ENCODE results near the gene MAP3K5.

The MAP3K5 gene

DNA sequence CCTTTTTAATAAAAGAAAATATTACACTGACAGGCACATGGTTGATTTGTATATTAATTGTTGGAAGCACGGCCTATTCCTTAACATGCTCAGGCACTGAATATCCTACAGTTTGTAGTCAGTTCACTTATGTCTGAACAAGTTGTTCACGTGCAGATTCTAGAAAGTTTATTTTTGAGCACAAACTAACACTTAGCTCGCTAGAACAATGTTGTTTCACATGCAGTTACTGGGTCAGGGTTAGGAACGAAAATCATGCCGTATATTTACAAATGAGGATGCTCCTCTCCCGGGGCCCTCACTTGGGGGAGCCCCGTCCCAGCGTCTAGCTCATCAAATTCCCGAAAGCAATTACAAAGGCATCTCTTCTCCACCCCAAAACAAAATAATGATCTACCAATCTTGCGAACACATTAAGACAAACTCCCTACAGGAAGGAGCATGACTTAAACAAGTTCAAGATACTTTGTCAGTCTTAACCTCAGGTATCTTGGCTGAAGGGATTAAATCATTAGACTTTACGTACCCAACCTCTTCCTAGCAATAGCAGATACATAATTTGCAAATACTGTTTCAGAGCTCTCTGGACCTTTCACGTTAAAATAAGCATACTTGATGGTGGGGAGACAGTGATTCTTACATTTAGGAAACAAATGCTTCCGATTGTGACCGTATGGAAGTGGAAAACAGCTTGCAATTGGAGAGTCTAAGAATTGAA, 243.5 kb downstream of the MAP3K5 start:
- no peak for DNase-seq (ENCODE audit: low read depth in 2 of 2, low spot score in 1 of 2)

DNA sequence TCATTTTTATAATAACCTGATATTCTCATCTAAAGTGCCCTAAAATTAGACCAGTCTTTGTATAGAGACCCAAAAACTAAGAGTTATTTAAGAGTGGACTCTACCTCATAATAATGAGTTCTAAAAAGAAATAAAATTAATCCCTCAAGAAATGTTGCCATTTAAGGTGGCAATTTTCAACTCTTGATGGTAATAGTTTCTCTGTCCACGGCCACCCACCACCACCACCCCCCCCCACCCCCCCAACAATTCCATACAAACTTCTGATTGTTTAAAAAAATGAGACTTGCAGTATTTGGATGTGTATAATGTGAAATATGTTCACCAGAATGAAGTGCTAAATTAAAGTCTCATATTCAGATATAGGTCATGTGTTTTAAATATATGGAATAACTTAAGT, 244.4 kb downstream of the MAP3K5 start:
- no peak for DNase-seq (ENCODE audit: low read depth in 2 of 2, low spot score in 1 of 2)

DNA sequence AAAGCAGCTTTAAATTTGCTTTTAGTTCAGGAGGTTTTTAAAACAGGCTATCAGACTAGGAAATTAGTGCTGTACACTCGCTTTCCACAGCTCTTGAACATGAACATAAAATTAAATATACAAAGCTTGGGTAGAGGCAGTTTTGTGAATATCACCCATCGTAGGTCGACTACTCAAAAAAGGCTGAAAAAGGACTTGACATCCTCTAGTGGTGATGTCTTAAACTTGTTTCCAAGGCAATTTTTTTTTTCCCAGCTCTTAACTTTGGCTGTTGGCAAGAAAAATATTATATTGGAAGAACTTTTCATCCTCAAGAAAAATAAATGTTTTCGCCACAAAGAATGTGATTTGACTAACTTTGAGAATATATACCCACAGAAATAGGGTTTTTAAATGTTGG, 244.9 kb downstream of the MAP3K5 start:
- DNase-seq (ENCODE audit: low read depth in 2 of 2, low spot score in 1 of 2): no peak

GRCh38 chr6:136546331-136546730, 245.9 kb downstream of the MAP3K5 start:
- no peak for DNase-seq (ENCODE audit: low read depth in 2 of 2, low spot score in 1 of 2)

GRCh38 chr6:136544326-136544725, 248.0 kb downstream of the MAP3K5 start:
- no peak for DNase-seq (ENCODE audit: low read depth in 2 of 2, low spot score in 1 of 2)

- DNase-seq (ENCODE audit: low read depth in 2 of 2, low spot score in 1 of 2): no peak
Observed at GRCh38 chr6:136541395-136541794, 250.9 kb downstream of the MAP3K5 start.

GRCh38 chr6:136539967-136540652, 252.2 kb downstream of the MAP3K5 start:
- DNase-seq (ENCODE audit: low read depth in 2 of 2, low spot score in 1 of 2): no peak

DNA sequence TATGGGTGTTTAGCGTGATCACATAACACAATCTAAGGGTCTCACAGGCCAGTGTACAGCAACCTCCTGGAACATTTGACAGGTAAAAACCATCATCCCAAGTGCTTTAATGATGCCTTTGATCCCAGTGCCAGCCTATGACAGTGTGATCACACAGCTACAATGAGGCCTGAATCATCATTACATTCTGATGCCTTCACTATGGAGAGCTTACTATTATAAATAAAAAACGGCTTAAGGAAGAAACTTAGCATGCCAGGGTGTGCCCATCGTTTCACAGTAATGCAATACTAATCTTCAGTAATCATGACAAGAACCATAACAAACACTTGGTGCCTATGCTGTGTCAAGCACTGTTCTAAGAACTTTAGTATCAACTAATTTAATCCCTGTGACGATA, 253.4 kb downstream of the MAP3K5 start:
- no peak for DNase-seq (ENCODE audit: low read depth in 2 of 2, low spot score in 1 of 2)

DNA sequence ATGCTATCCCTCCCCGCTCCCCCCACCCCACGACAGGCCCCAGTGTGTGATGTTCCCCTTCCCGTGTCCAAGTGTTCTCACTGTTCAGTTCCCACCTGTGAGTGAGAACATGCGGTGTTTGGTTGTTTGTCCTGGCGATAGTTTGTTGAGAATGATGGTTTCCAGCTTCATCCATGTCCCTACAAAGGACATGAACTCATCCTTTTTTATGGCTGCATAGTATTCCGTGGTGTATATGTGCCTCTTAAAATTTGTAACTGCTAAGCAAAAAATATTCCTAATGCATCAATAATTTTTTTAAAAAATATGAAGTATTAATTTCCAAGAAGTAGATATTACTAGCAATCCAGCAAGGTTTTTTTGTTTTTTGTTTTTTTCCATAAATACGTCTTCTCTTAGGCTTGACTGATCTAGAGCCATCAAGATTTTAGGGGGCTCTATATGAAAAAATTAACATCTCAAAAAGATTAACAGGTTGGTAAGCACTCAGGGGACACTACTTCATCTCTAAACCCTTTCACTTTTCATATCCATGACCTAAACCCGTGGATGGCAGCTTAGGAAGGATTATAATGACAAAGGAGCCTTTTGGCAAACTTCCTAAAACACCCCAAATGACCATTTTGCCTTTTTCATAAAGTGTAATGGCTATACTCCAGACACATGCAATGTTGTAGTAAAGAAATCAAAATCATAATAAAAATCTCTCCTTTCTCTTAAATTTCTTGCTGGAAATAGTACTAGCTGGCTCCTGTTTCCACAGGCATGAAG, 256.2 kb downstream of the MAP3K5 start:
- DNase-seq (ENCODE audit: low read depth in 2 of 2, low spot score in 1 of 2): no peak

DNA sequence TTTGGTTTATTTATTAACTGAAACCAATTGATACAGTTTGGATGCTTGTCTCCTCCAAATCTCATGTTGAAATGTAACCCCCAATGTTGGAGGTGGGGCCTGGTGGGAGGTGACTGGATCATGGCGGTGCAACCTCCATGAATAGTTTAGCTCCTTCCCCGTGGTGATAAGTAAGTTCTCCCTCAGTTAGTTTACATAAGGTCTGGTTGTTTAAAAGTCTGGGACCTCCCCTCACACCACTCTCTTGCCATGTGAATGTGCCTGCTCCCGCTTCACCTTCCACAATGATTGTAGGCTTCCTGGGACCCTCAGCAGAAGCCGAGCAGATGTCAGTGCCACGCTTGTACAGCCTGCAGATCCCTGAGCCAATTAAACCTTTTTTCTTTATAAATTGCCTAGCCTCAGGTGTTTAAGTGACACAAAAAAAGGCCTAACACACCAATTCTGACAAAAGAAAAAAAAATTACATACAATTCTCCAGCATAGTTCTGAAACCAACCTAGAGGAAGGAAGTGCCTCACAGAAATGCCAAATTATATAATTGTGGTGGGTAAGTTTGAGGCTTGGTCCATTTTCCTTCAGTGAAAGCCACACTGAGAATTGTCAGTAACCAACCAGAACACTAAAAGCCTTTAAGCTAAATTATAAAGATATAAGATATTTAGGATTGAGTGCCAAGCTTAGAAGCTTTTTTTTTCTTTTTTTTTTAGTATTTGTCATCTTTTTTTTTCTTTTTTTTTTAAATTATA, 257.1 kb downstream of the MAP3K5 start:
- no peak for DNase-seq (ENCODE audit: low read depth in 2 of 2, low spot score in 1 of 2)

GRCh38 chr6:136534268-136534667, 258.0 kb downstream of the MAP3K5 start:
- DNase-seq (ENCODE audit: low read depth in 2 of 2, low spot score in 1 of 2): no peak

GRCh38 chr6:136533487-136533886, 258.8 kb downstream of the MAP3K5 start:
- DNase-seq (ENCODE audit: low read depth in 2 of 2, low spot score in 1 of 2): no peak

- no peak for DNase-seq (ENCODE audit: low read depth in 2 of 2, low spot score in 1 of 2)
Observed at GRCh38 chr6:136532030-136532429, 260.2 kb downstream of the MAP3K5 start.

GRCh38 chr6:136529710-136530109, 262.6 kb downstream of the MAP3K5 start:
- no peak for DNase-seq (ENCODE audit: low read depth in 2 of 2, low spot score in 1 of 2)

- no peak for DNase-seq (ENCODE audit: low read depth in 2 of 2, low spot score in 1 of 2)
Observed at GRCh38 chr6:136528477-136528876, 263.8 kb downstream of the MAP3K5 start.

GRCh38 chr6:136527831-136528230, 264.4 kb downstream of the MAP3K5 start:
- DNase-seq (ENCODE audit: low read depth in 2 of 2, low spot score in 1 of 2): no peak

DNA sequence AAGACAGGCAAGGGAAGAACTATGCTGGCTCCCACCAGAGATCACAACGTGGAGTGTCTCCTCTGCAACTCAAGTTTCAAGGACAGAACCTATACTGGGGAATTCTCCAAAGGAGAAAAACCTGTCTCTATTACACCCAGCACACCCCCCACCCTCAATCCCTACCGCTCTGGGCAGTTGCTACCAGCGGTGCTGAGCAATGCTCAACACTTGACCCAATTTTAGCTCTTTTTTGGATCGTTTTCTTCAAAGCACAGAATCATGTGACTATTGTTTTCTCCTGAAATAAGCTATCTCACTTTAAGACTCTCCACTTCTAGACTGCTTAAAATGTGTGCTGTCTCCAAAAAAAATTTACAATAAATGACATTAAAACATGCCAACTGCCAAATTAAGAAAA, 265.3 kb downstream of the MAP3K5 start:
- DNase-seq (ENCODE audit: low read depth in 2 of 2, low spot score in 1 of 2): no peak

DNA sequence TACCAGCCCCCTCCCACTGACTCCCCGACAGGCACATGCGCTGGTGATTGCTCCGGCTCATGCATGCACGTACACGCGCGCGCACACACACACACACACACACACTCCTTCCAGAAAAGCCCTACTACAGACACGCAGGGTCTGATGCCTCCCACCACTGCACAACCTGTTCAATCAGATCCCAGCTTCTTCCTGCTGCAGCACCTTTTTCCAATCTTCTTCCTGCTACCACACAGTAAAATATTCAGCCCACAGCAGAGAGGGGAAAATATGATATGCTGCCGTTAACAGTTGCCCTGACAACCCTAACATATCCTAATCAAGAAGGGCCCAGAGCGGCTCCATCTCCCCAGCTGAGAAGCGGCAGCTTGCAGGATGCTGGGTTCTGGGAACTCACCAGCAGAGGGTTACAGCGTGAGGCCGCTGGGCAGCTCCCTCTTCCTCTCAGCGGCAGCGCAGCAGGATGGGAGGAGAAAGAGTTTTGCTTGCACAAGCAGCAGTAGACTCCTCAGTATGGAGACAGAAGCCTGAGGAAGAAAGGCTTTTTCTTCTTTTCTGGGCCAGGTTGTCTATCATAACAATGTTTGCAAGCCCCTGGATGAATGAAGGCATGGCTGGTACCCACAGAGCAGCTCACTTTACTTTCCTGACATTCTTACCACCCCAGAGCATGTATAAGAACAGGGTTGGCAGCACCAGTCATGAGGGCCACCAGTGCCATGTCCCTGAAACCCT, 265.9 kb downstream of the MAP3K5 start:
- DNase-seq (ENCODE audit: low read depth in 2 of 2, low spot score in 1 of 2): no peak

- DNase-seq (ENCODE audit: low read depth in 2 of 2, low spot score in 1 of 2): no peak
Observed at GRCh38 chr6:136525586-136526195, 266.6 kb downstream of the MAP3K5 start.

GRCh38 chr6:136524936-136525413, 267.3 kb downstream of the MAP3K5 start:
- no peak for DNase-seq (ENCODE audit: low read depth in 2 of 2, low spot score in 1 of 2)
